HAP-1 (cell line): Measurements from ENCODE around the gene WASHC2A.
"Not testable (repeated sequence)": the region's sequence is repeated elsewhere in the genome, so short reads cannot be mapped to it uniquely, and the experiment has no call there.

Source experiments
- DNase-seq, 2 experiments: peaks; one replicate each; pipeline ENCODE4 v3.0.0-alpha.2; 2016 to 2020; ENCODE audit warnings: low spot score in 2 of 2
- H3K27me3 ChIP-seq: fragments of 250-450 bp; sonication (Bioruptor Pico); 2 replicates; pipeline ENCODE4 v1.5.1; 2020; ENCODE audit warnings: low read depth, mild to moderate bottlenecking, moderate library complexity
- H3K36me3 ChIP-seq: fragments of 250-450 bp; sonication (Bioruptor Pico); replicated peaks from 2 replicates; pipeline ENCODE4 v1.5.1; 2020; ENCODE audit warnings: mild to moderate bottlenecking
- H3K4me1 ChIP-seq: fragments of 250-450 bp; sonication (Bioruptor Pico); 2 replicates; pipeline ENCODE4 v1.5.1; 2020; ENCODE audit warnings: mild to moderate bottlenecking
- H3K4me3 ChIP-seq: fragments of 250-450 bp; sonication (Bioruptor Pico); 2 replicates; pipeline ENCODE4 v1.5.1; 2020; ENCODE audit warnings: mild to moderate bottlenecking, moderate library complexity
- H3K9me3 ChIP-seq: fragments of 250-450 bp; sonication (Bioruptor Pico); 2 replicates; pipeline ENCODE4 v1.5.1; 2020; ENCODE audit warnings: mild to moderate bottlenecking, moderate library complexity
- in situ Hi-C: fragments of 300-500 bp; cut with MboI; formaldehyde crosslinking; loops from 3 replicates; pipeline ENCODE4 v1.14.3; 2020; ENCODE audit warnings: low sequenced_read_pairs, inconsistent platforms, mixed read lengths

Gene WASHC2A

GRCh38 chr10:50095402-50095801 is 27.6 kb downstream of the WASHC2A start:
- H3K36me3 ChIP-seq, H3K27me3 ChIP-seq, H3K4me3 ChIP-seq, H3K9me3 ChIP-seq, H3K4me1 ChIP-seq, in situ Hi-C loops, DNase-seq: not testable (repeated sequence)

DNA sequence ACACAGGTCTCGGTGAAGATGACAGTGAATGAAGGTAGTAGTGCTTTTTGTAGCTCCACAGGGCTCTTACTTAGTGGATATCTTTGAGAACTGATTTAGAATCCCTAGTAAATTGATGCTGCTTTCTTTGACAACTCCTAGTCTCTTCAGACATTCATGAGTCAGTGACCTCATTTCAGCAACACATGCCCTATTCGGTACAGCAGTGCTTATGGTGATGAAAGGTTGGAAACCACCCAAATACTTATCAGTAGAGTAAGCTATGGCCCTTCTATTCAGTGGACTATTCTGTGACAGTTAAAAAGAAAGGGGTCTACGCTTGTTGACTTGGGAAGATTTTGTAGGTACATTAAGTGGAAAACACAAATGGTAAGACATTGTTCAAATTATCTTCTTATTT is 29.0 kb downstream of the WASHC2A start:
- H3K27me3 ChIP-seq, H3K4me3 ChIP-seq, DNase-seq, in situ Hi-C loops, H3K36me3 ChIP-seq, H3K4me1 ChIP-seq, H3K9me3 ChIP-seq: not testable (repeated sequence)

- in situ Hi-C loops, H3K9me3 ChIP-seq, H3K27me3 ChIP-seq, H3K4me3 ChIP-seq, DNase-seq, H3K4me1 ChIP-seq, H3K36me3 ChIP-seq: not testable (repeated sequence)
These were observed 30.9 kb downstream of the WASHC2A start for GRCh38 chr10:50098645-50099044.

DNA sequence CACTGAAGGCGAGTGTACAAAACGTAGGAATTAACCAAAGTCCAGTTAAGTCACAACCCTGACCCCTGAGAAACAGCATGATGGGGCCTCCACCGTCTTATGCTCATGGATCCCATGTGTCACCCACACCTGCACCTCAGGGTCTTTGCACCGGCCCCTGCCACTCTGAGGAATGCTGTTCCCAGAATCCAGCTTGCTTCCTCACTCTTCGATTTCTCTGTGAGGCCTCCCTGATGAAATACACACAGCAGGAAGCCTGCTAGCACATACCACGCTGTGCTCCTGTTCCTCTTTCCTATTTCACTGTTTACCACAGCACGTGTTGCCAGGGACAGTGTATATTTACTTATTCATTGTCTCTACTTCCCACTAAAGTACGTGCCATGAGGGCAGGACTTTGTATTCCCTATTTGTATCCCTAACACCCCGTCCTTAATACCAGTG is 33.4 kb downstream of the WASHC2A start:
- H3K36me3 ChIP-seq, H3K4me3 ChIP-seq, in situ Hi-C loops, H3K4me1 ChIP-seq, H3K9me3 ChIP-seq, H3K27me3 ChIP-seq, DNase-seq: not testable (repeated sequence)

DNA sequence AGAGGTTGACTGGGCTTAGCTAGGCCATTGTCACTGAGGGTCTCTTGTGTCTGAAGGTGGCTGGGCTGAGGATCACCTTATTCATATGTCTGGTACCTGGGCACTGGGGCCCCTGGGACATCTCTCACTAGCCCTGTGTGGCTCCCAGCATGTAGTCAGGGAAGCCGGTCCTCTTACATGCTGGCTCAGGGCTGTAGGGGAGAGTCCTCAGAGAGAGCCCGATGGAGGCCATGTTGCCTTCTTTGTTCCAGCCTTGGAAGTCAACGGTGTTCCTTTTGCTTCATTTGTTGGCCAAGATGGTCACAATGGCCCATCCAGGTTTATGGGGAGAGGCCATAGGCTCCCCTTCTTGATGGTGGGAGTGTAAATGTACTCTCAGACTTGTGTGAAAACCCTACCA is 34.0 kb downstream of the WASHC2A start:
- DNase-seq, in situ Hi-C loops, H3K4me3 ChIP-seq: not testable (repeated sequence)

GRCh38 chr10:50102267-50102666 is 34.5 kb downstream of the WASHC2A start:
- H3K27me3 ChIP-seq, DNase-seq, H3K4me1 ChIP-seq, H3K4me3 ChIP-seq, H3K9me3 ChIP-seq, H3K36me3 ChIP-seq, in situ Hi-C loops: not testable (repeated sequence)

More for the DNA sequence above, 34.0 kb downstream of the WASHC2A start:
- not testable (repeated sequence) for H3K36me3 ChIP-seq, H3K27me3 ChIP-seq, H3K4me1 ChIP-seq, H3K9me3 ChIP-seq

- DNase-seq, H3K36me3 ChIP-seq, H3K9me3 ChIP-seq, in situ Hi-C loops, H3K4me3 ChIP-seq, H3K4me1 ChIP-seq, H3K27me3 ChIP-seq: not testable (repeated sequence)
These were observed 41.4 kb downstream of the WASHC2A start for GRCh38 chr10:50108999-50109698.

GRCh38 chr10:50112419-50113112 is 44.8 kb downstream of the WASHC2A start:
- H3K4me3 ChIP-seq, H3K4me1 ChIP-seq, H3K27me3 ChIP-seq, H3K9me3 ChIP-seq, H3K36me3 ChIP-seq, DNase-seq, in situ Hi-C loops: not testable (repeated sequence)

GRCh38 chr10:50126765-50127164 is 59.0 kb downstream of the WASHC2A start:
- H3K9me3 ChIP-seq, H3K4me3 ChIP-seq, H3K36me3 ChIP-seq, in situ Hi-C loops, DNase-seq, H3K4me1 ChIP-seq, H3K27me3 ChIP-seq: not testable (repeated sequence)

DNA sequence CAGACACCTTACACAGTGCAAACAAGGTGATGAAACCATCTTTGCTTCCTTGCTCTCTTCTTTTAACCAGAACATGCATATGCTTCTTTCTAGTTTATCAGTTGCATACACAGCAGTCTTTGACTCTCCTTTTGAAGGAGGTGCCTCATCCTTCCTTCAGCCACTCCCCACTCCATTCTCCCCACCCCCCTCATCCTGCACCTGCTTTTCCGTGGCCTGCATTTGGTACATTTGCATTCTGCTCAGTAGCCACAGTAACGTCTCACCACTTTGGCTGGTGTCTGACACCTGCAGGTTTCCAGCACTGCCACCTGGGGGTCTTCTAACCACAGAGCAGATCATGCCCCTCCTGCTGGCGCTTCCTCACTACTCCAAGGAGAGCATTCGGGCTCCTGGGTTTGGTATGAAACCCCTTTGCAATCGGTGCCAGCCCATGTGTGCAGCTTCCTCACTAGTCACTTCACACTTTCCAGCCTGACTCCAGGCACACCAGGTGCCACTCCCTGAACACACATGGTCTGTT is 60.1 kb downstream of the WASHC2A start:
- in situ Hi-C loops, H3K4me3 ChIP-seq, H3K36me3 ChIP-seq, H3K9me3 ChIP-seq, DNase-seq, H3K4me1 ChIP-seq, H3K27me3 ChIP-seq: not testable (repeated sequence)

- H3K9me3 ChIP-seq, in situ Hi-C loops, H3K4me1 ChIP-seq, H3K27me3 ChIP-seq, DNase-seq, H3K4me3 ChIP-seq, H3K36me3 ChIP-seq: not testable (repeated sequence)
These were observed 63.7 kb downstream of the WASHC2A start for GRCh38 chr10:50131245-50131965.

GRCh38 chr10:50132322-50132721 is 64.6 kb downstream of the WASHC2A start:
- H3K27me3 ChIP-seq, H3K4me3 ChIP-seq, H3K36me3 ChIP-seq, H3K4me1 ChIP-seq, H3K9me3 ChIP-seq, in situ Hi-C loops: not testable (repeated sequence)
- DNase-seq = peak in 1 of 2 experiments; percentile 2

DNA sequence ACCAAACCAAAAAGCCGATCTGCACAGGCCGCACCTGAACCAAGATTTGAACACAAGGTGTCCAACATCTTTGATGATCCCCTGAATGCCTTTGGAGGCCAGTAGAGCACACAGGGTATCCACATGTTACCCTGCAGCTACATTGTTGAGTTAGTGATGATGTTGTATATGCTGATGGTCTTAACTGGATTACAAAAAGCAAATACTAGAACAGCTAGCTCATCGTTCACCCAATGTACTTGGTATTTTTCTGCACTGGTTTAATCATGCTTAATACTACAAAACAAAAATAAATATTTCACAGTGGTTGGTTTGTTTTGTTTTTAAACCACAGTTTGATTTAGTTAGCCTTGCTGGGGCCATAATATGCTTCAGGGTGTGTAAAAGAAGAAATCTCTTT is 65.1 kb downstream of the WASHC2A start:
- in situ Hi-C loops, H3K27me3 ChIP-seq, H3K4me3 ChIP-seq, H3K9me3 ChIP-seq, H3K4me1 ChIP-seq, H3K36me3 ChIP-seq, DNase-seq: not testable (repeated sequence)
